Brain pericyte (primary cell): ENCODE results near the gene SEMA3E.
"Not testable (repeated sequence)": the region's sequence is repeated elsewhere in the genome, so short reads cannot be mapped to it uniquely, and the experiment has no call there.

Experiments
- DNase-seq: peaks from one replicate; pipeline ENCODE4 v3.0.0-alpha.2; 2012; ENCODE audit warnings: low read depth, low spot score

SEMA3E gene

GRCh38 chr7:83559887-83560286 lies 89.1 kb downstream of the SEMA3E start:
- no peak for DNase-seq

GRCh38 chr7:83552556-83552955 lies 96.4 kb downstream of the SEMA3E start:
- not testable (repeated sequence) for DNase-seq

GRCh38 chr7:83550100-83550499 lies 98.8 kb downstream of the SEMA3E start:
- DNase-seq, result no peak

GRCh38 chr7:83548250-83548649 lies 100.7 kb downstream of the SEMA3E start:
- DNase-seq, result no peak

GRCh38 chr7:83547526-83547925 lies 101.4 kb downstream of the SEMA3E start:
- DNase-seq, result no peak

- DNase-seq, result no peak
Measured at GRCh38 chr7:83546586-83546985, 102.4 kb downstream of the SEMA3E start.

GRCh38 chr7:83541187-83541960 lies 107.6 kb downstream of the SEMA3E start:
- DNase-seq, result no peak

GRCh38 chr7:83534488-83534887 lies 114.5 kb downstream of the SEMA3E start:
- no peak for DNase-seq

GRCh38 chr7:83532219-83532618 lies 116.7 kb downstream of the SEMA3E start:
- DNase-seq, result no peak

GRCh38 chr7:83531766-83532165 lies 117.2 kb downstream of the SEMA3E start:
- no peak for DNase-seq

GRCh38 chr7:83528925-83529423 lies 120.0 kb downstream of the SEMA3E start:
- no peak for DNase-seq

GRCh38 chr7:83524277-83525075 lies 124.5 kb downstream of the SEMA3E start:
- DNase-seq, result no peak

- no peak for DNase-seq
Measured at GRCh38 chr7:83520726-83521125, 128.2 kb downstream of the SEMA3E start.

- no peak for DNase-seq
Measured at GRCh38 chr7:83519240-83519639, 129.7 kb downstream of the SEMA3E start.

GRCh38 chr7:83517035-83517700 lies 131.8 kb downstream of the SEMA3E start:
- DNase-seq, result no peak

- no peak for DNase-seq
Measured at GRCh38 chr7:83514977-83515376, 134.0 kb downstream of the SEMA3E start.

- DNase-seq, result no peak
Measured at GRCh38 chr7:83509255-83510021, 139.5 kb downstream of the SEMA3E start.

- DNase-seq, result no peak
Measured at GRCh38 chr7:83504330-83504729, 144.6 kb downstream of the SEMA3E start.

GRCh38 chr7:83502636-83503035 lies 146.3 kb downstream of the SEMA3E start:
- DNase-seq, result no peak

GRCh38 chr7:83494683-83495082 lies 154.3 kb downstream of the SEMA3E start:
- DNase-seq, result no peak

GRCh38 chr7:83492802-83493201 lies 156.1 kb downstream of the SEMA3E start:
- DNase-seq, result no peak
